SK-N-DZ (cell line): Measurements from ENCODE around the gene VSIR. TPM values are rescaled to one million over a fixed set of nuclear protein-coding genes. Genes with fewer than 3 reads are reported as not detected.

Experiments used
- DNase-seq: peaks from one replicate; pipeline ENCODE4 v3.0.0-alpha.2; 2015; ENCODE audit warnings: low spot score
- polyA plus RNA-seq, 2 experiments: library from polyadenylated mRNA; depleted of rRNA; stranded (reverse); fragments of >200 nt; gene quantifications; 2 replicates each; pipeline ENCODE4 v1.2.3, GENCODE V29; 2014

The VSIR gene
- not detected in 2 replicates for polyA plus RNA-seq (2014; cell fraction: cytosol; rRNA removed)
- not detected in 2 replicates for polyA plus RNA-seq (2014; cell fraction: nucleus; rRNA removed)

DNA sequence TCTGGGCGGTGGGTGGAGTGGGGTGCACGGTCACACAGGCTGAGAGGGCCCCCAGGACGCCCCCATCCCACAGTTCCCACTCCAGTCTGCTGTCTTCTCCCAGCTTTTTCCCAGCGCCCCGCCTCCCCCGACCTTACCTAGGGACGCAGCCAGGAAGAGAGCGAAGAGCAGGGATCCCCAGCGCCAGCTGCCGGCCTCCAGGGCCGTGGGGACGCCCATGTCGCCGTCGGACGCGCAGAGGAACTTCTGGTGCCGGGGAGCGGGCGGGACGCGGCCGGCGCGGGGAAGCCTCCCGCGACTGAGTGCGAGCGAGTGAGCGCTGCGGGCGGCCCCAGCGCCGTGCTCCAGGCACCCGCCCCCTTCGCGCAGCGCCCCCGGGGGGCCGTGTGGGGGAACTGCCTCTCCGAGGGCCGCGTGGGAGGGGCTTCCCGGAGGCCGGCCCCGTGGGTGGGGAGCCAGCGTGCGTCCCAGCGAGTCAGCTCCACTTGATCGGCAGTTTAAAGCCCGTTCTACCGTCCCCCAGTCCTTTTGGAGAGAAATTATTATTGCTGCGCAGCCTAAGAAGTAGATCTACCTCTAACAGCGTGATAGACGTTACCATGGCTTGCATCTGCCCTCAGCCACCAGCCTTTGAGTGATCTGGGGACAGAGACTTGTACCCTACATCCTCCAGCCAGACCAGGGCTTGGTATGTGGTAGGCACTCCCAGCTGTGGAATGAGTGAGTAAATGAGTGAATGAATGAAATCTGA lies at the start of gene VSIR:
Gene VSIR, minus strand, starts transcription at position 300 of the 751 bp plus-strand sequence. Its CDS starts 81 bp downstream, at position 219.
- peak; percentile 38 for DNase-seq

DNA sequence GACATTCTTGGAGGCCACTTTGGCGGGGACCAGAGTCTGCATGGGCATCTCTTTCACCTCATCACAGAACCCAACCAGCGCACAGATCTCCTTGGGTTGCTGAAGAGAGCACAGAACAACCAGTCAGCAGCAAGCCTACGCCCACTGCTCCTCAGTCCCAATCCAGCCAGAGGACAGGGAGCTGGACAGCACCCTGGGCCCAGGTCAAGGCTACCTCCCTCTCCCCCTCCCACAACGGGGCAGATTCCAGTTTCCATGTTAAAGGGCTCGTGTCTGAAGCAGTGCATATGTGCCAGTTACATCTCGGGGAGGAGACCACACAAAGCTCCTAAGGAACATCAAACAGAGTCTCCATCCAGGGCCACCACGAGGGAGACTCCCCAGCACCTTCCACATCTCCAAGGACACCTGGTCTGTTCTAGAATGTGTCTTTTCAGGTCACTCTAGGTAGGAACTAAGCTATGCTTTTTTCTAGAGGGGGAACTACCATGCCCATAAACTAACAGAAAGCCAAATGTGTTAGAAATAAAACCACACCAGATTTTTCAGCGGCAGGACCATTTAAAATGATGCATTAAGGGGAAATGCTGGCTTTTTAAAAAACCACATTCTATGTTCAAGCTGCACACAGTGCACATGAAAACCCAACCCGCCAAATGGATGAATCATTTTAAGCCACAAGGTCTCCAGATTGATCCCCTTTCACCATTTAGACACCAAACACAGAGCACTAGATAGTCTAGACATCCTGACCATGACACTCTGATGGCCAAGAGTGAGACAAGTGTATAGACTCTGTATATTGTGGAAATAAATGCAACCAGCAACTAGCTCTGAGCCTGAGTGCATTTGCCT lies 48.8 kb upstream of the VSIR start:
- no peak for DNase-seq

DNA sequence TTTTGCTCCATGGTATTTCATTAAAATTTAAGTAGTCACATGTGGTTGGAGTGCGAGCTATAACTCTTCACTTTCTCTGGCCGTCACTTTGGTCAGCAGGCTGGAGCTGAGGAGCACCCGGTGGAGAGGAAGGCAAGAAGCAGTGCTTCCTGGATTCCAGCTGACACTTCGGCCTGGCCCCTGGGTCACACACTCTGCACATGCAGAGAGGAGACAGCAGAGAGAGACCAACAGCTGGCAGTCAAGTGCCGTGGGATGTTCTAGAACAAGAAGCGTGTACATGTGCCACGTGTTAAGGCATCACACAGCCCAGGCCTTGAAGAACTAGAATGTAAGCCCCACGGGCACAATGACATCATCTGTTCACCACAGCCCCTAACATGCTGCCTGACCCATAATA lies 47.6 kb upstream of the VSIR start:
- no peak for DNase-seq

DNA sequence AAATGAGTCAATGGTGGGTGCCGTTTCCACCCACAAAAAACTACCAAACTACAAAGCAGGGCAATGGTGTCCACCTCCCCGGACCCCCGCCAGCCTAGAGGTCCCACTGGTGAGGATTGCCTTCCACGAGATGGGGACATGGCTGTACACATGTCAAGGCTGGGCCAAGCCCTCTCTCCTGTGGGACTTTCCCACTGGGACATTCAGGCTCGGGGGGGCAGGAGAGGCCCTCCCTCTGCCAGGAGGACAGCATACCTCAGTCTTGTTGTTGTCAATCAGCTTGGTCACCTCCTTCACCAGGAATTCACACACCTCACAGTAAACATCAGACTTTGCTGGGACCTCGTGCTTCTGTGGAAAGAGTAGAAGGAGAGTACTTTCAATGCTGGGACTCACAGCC lies 46.7 kb upstream of the VSIR start:
- no peak for DNase-seq

DNA sequence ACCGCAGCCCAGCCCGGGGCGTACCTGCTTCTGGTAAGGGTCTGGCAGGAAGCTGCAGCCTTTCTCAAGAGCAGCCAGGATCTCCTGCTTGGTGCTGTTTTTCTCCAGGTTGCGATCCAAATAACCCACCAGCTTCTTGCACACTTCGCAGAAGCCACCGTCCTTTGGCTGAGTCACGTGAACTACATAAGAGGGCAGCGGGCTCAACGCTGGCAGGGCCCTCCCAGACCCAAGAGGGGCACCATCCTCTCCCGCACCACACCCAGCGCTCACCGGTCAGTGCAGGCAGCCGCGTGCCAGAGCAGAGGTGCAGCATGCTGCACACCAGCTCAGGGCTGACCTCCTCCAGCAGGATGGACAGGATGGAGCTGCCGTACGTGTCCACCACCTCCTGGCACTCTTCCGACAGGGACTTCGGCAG lies 46.1 kb upstream of the VSIR start:
- DNase-seq: no peak

DNA sequence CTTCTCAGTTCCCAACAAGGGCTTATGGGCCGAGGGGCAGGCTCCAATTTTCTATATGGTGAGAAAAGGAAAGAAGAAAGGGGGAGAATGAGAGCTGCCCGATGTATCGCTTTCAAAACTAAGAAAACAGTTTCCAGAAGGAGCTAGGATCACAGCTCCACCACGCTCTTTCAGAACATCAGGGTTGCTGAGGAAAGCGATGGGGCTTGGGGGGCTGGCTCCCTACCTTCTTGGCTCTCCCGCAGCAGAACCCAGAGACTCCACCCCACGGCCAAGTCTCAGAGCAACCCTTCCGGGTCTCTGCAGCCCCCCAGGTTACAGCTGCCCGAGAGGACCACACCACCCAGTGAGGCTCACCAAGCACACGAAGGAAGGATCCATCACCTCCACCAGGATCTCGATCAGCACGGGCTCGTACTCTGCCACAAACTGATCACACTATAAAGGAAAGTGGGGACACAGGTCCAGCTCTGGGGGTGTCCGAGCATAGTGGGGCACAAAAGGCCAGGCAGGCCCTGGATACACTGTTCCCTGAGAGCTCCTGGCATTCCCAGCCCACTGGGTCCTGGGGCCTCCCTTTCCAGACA lies 45.4 kb upstream of the VSIR start:
- DNase-seq: no peak

DNA sequence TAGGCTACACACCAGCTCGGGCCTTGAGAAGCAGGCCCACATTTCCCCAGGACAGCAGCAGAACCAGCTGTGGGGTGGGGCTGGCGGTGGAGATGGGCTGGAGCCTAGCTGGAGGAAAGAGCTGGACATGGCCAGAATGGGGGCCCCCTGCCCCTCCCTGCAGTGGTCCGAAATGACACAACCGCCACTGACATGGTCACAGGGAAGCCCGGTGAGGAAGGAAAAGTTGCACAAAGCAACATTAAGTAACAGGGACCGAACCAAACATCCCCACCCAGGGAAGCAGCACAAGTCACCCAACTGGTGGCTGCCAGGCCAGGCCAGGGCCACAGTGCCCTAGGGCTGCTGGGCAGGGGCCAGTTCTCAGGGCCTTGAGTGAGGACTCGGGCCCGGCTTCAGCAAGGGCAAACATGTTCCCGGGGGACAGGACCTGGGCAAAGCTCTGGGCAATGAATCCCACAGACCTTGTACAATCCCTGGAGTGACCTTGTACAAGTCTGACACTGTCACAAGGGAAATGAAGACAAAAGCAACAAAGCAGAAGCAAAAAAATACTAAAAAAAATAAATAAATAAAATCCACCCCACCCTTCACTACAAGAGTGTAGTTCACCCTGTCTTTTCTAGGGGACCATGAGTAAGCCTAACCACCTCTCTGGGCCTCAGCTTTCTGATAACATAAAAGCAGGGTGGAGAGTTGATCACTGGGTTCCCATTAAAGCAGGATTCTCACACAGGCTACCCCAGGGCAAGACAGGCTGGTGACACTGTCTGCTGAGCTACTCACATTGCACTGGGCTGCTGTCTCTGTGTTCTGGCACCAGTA lies 44.7 kb upstream of the VSIR start:
- no peak for DNase-seq

DNA sequence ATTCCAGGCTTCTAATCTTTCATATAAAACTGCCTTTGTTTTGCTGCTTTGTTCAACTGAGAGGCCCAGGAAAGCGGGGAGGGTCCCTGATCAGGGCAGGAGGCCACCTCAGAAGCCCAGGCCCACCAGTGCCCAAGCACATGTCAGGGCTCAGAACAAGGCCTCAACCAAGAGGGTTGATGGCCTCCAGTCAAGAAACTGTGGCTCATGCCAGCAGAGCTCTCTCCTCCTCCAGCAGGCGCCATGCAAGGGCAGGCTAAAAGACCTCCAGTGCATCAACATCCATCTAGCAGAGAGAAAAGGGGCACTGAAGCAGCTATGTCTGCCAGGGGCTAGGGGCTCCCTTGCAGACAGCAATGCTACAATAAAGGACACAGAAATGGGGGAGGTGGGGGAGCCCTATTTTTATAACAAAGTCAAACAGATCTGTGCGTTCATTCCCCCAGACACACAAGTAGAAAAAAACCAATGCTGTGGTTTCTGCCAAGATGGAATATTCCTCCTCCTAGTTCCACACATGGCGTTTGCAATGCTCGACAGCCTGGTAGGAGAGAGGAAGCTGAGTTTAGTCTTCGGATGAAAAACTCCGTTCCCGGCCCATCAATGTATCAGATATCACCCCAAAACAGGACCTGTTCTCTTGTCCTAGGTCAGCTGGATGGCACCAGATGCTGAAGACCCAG lies 43.8 kb upstream of the VSIR start:
- no peak for DNase-seq

DNA sequence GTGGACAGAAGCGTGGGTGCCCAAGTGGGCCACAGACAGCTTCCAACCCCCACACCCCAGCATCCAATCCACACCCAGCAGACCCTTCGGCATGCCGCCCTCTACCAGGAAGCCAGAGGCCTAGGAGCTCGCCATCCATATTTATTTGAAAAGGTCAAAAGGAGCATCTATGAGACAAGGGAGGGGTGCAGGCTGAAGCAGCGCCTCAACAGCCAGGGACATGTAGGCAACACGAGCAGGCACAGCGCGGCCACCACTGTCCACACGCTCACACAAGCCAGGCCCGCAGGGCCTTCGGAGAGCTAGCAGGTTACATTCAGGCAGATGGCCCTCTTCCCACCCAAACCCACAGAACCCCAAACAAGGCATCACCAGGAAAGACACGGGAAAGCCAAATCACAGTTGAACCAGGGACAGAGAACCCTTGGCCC lies 43.1 kb upstream of the VSIR start:
- no peak for DNase-seq

DNA sequence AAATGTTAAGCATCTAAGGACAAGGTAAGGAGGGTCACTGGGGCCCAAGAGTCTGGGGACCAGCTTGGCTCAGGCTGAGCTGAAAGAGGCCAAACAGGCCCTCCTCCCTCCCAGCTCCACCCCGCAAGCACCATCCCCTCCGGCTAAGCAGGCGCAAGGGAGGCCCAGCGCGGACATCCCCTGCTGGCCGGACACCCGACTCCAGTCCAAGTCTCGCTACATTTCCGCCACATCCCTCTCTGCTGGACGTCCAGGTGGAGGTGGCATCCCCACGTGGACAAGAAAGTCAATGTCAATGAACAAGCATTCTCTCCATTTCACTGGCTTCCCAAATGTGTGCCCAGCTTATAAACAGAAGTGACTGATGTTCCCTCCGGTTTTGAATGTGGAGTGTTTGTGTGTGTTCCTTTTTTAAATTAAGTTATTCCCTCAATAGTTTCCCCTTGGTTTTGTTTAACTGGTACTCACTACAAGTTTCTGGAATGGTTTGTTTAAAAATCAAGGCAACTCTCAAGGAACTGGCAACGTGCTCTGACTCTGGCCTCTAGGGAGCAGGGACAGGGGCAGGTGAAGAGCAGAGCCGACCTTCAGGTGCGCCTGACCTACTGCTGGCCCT lies 42.3 kb upstream of the VSIR start:
- DNase-seq: no peak

DNA sequence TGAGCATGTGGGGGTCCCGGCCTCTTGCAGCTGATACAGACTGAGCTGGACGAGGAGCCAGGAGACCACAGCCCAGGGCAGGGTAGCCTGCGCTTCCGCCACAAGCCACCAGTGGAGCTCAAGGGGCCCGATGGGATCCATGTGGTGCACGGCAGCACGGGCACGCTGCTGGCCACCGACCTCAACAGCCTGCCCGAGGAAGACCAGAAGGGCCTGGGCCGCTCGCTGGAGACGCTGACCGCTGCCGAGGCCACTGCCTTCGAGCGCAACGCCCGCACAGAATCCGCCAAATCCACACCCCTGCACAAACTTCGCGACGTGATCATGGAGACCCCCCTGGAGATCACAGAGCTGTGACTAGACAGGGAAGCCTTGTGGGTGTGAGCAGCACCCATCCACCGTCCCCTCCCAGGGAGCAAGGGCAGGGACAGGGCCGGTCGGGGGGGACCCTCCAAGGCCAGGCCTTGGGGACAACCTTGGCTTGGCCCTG lies 41.6 kb upstream of the VSIR start:
- DNase-seq: no peak

DNA sequence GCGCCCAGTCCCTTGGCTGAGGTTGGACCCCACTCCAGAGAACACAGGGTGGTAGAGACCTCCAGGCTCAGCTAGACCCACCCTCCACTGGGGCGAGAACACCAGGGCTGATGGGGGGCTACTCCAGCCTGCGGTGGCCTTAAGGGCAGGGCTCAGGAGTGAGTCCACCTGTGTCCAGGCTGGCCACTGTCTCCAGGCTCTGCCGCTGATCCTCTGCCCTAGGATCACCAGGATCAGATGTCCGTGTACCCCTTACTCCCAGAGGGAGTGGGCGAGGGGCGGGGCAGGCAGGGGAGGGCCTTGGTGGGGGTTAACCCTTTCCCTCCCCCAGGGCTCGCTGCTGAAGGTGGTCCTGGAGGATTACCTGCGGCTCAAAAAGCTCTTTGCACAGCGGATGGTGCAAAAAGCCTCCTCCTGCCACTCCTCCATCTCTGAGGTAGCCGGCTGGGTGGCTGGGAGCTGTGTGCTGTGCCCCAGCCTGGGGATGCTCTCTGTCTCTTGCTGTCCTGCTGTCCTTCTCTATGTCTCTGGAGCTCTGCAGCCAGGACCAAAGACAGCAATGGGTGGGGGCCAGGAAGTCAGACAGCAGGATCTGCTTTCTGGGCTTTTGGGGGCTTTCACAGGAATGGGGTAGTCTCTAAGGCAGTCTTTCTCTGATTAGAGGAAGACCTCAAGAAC lies 39.7 kb upstream of the VSIR start:
- no peak for DNase-seq

DNA sequence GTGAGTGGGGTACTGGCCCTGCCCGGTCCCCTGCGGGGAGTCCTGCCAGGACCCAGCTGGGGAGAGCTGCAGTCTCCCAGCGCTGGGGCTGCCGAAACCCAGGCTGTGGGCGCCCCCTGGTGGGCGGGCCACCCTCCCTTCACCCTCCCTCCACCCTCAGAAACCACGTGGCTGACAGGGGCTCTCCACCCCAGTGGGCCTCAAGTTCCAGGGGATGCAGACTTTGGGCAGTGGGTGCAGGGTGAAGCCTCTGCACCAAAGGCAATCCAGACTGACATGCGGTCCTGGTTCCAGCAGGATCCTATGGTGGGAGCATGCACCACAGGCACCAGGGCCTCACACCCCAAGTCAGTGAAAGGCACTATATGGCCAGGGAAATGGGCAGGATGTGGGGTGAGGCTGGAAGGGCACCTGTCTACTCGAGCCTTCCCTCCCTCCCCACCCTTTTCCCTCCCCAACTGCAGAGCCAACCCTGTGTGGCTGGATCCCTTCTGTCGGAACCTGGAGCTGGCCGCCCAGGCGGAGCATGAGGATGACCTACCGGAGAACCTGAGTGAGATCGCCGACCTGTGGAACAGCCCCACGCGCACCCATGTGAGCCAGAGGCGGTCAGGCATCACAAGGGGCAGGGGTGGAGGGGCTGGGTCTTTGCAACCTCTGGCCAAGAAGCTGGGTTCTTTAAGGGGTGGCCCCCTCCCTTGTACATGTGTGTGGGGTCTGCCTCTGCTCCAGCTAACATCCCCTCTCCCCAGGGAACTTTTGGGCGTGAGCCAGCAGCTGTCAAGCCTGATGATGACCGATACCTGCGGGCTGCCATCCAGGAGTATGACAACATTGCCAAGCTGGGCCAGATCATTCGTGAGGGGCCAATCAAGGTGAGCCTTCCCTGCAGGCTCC lies 38.9 kb upstream of the VSIR start:
- DNase-seq: peak; percentile 25

DNA sequence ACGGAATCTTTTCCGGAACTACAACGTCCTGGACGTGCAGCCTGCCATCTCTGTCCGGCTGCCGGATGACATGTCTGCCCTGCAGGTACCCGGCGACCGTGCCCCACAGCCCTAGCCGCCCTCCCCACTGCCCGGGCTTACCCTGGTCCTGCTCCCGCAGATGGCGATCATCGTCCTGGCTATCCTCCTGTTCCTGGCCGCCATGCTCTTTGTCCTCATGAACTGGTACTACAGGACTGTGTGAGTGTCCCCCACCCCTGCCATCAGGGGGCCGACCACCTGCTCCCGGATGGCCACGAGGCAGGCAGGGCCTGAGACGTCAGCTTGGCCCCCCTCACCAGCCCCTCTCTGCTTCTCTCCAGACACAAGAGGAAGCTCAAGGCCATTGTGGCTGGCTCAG lies 38.0 kb upstream of the VSIR start:
- no peak for DNase-seq

DNA sequence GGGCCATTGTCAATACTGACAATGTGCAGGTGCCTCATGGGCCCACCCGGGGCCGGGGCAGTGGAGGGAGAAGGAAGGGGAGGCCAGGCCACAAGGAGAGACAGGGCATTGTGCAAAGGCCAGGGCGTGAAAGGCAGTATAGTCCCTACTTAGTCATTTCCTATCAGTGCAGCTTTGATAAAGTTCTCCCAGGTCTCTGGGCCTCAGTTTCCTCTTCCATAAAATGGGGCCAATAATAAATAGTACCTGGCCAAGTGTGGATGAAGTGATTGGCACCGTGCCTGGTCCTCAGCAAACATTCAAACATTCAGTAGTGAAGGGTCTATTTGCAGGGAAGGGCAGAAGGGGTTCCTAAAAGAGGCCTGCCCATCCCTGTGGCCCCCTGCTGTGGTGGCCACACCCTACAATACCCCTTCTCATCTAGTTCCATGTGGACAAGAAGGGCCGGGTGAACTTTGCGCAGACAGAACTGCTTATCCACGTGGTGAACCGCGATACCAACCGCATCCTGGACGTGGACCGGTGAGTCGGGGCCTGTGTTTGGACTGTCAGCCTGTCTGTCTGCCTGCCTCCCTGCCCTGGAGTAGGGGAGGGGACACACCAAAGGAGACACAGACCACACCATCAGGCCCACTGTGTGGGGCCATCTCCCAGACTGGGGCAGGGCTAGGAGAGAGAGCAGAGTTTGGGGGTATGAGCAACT lies 36.9 kb upstream of the VSIR start:
- no peak for DNase-seq

DNA sequence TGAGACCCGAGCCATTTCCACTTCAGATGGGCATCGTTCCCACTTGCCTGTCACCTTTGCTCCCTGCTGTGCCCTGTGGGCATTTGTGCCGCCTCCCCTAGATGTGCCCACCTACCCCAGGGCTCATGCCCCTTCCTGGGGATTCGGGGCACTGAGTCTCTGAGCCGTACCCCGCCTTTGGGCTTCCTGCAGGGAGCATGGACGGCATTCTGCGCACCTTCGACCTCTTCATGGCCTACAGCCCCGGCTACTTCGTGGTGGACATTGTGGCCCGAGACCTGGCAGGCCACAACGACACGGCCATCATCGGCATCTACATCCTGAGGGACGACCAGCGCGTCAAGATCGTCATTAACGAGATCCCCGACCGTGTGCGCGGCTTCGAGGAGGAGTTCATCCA lies 36.3 kb upstream of the VSIR start:
- no peak for DNase-seq

DNA sequence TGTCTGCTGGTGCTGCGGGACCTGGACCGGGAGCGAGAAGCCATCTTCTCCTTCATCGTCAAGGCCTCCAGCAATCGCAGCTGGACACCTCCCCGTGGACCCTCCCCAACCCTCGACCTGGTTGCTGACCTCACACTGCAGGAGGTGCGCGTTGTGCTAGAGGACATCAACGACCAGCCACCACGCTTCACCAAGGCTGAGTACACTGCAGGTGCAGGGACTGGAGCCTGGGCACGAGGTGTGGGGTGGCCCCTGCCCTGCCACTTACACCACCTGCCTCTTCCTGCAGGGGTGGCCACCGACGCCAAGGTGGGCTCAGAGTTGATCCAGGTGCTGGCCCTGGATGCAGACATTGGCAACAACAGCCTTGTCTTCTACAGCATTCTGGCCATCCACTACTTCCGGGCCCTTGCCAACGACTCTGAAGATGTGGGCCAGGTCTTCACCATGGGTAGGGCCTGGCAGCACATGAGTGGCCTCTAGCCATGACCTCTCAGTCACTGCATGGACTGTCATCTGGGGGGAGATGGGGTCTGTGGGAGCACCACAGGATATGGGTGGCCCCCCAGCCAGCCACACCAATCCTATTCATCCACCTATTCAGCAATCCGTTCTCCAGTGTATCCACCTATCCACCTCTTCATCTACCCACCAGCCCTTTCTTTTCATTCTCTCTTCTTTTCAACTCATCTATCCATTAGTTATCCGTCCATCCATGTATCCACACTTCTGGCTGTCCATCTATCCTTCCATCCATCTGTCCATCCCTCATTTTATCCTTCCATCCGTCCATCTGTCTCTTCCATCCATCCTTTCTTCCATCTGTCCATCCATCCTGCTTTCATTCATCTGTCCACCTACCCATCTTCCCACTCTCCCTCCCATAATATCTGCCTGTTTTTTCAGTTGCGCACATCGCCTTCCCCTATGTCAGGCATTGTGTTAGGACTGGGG lies 34.5 kb upstream of the VSIR start:
- no peak for DNase-seq
